GM23248 (cell line): ENCODE data around the gene ACTA1.

Source experiments
- EZH2 ChIP-seq: fragments of 200-600 bp; sonication (generic); IDR thresholded peaks from 2 replicates; pipeline ENCODE4 v1.6.1; 2018; ENCODE audit warnings: antibody characterized with exemption, mild to moderate bottlenecking; ENCODE audit not compliant: insufficient read depth, poor library complexity, severe bottlenecking
- EZH2phosphoT487 ChIP-seq: fragments of 200-600 bp; sonication (generic); IDR thresholded peaks from 2 replicates; pipeline ENCODE4 v1.6.1; 2018; ENCODE audit warnings: antibody characterized with exemption, moderate library complexity, mild to moderate bottlenecking, low read depth; ENCODE audit not compliant: insufficient read depth

- TF ChIP-seq EZH2 (no peak), EZH2phosphoT487 (no peak)
Measured at GRCh38 chr1:229420224-229420623, 13.7 kb downstream of the ACTA1 start.
